Osteoblast (primary cell): ENCODE measurements around the gene WWC1. TPM values are rescaled to one million over a fixed set of nuclear protein-coding genes. Genes with fewer than 3 reads are reported as not detected.

ENCODE experiments used
- DNase-seq: peaks from one replicate; pipeline ENCODE4 v3.0.0; 2011; ENCODE audit warnings: low spot score, mixed read lengths; ENCODE audit not compliant: insufficient read length; ENCODE audit errors: missing footprints
- H2AFZ ChIP-seq: 2 replicates; pipeline ENCODE4 v1.6.0; 2011; ENCODE audit warnings: mild to moderate bottlenecking, low read length
- H3K27ac ChIP-seq: 2 replicates; pipeline ENCODE4 v1.5.1; 2011; ENCODE audit warnings: mild to moderate bottlenecking, low read depth, low read length, moderate library complexity
- H3K27me3 ChIP-seq: 2 replicates; pipeline ENCODE4 v1.6.0; 2012; ENCODE audit warnings: mild to moderate bottlenecking, control low read depth, inconsistent platforms, low read length, moderate library complexity; ENCODE audit not compliant: insufficient read depth
- H3K36me3 ChIP-seq: 2 replicates; pipeline ENCODE4 v1.5.1; 2011; ENCODE audit warnings: mild to moderate bottlenecking, low read length, control low read depth, moderate library complexity; ENCODE audit not compliant: insufficient read depth
- H3K4me1 ChIP-seq: 2 replicates; pipeline ENCODE4 v1.5.1; 2011; ENCODE audit warnings: mild to moderate bottlenecking, low read length, control low read depth, moderate library complexity; ENCODE audit not compliant: insufficient read depth
- H3K4me2 ChIP-seq: 2 replicates; pipeline ENCODE4 v1.6.0; 2011; ENCODE audit warnings: mild to moderate bottlenecking, low read length; ENCODE audit not compliant: insufficient read depth
- H3K4me3 ChIP-seq: fragments of 200-600 bp; sonication (generic); 3 replicates; pipeline ENCODE4 v1.5.1; 2012; ENCODE audit warnings: mild to moderate bottlenecking, low read length, inconsistent platforms; ENCODE audit not compliant: insufficient read depth
- H3K79me2 ChIP-seq: 2 replicates; pipeline ENCODE4 v1.6.0; 2012; ENCODE audit warnings: mild to moderate bottlenecking, low read length, control low read depth, inconsistent platforms; ENCODE audit not compliant: insufficient read depth
- H3K9me3 ChIP-seq: 2 replicates; pipeline ENCODE4 v1.5.1; 2011; ENCODE audit warnings: low read depth, low read length, control low read depth
- H4K20me1 ChIP-seq: 2 replicates; pipeline ENCODE4 v1.6.0; 2012; ENCODE audit warnings: mild to moderate bottlenecking, low read length, control low read depth; ENCODE audit not compliant: insufficient read depth
- total RNA-seq: library from RNA; depleted of rRNA; stranded (reverse); fragments of >200 nt; gene quantifications from 2 replicates; pipeline ENCODE4 v1.2.3, GENCODE V29; 2012
- TF ChIP-seq, protein P1 (sequence below): IDR thresholded peaks from 2 replicates; pipeline ENCODE4 v1.5.1; 2011; ENCODE audit warnings: mild to moderate bottlenecking, low read depth, low read length, moderate library complexity; ENCODE audit errors: extremely low read depth

Gene WWC1
- total RNA-seq, 1 donor = 1.4 TPM

DNA sequence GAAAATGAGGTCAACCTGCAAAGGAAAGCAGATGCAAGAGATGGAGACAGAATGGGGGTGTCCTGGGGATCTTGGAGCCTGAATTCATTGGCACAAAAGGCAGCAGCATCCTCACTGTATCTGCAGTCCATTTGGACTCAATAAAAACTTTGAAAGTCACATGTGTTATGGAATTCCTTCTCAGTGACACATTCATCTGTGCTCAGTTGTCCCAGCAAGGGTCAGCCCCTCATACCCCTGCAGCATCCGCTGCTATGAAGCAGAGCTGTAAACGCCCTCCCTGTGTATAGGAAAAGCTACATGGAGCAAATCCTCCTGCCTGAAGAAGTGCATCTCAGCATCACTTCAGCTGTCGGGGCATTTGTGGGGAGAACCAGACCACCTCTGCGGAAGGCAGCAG is 180.3 kb downstream of the WWC1 start:
- Histone ChIP-seq H3K27me3 (no peaks in the 10 kb centered on the region), H3K9me3 (no peaks in the 10 kb centered on the region), H3K4me1 (peaks cover 20% of the 10 kb centered on the region), H2AFZ (no peak overlapping the region), H3K79me2 (no peaks in the 10 kb centered on the region), H3K4me2 (peak overlapping the region; percentile 53), H3K36me3 (no peaks in the 10 kb centered on the region), H3K27ac (peak overlapping the region; percentile 3), H4K20me1 (no peaks in the 10 kb centered on the region), H3K4me3 (no peak overlapping the region)
- TF ChIP-seq, protein P1, sequence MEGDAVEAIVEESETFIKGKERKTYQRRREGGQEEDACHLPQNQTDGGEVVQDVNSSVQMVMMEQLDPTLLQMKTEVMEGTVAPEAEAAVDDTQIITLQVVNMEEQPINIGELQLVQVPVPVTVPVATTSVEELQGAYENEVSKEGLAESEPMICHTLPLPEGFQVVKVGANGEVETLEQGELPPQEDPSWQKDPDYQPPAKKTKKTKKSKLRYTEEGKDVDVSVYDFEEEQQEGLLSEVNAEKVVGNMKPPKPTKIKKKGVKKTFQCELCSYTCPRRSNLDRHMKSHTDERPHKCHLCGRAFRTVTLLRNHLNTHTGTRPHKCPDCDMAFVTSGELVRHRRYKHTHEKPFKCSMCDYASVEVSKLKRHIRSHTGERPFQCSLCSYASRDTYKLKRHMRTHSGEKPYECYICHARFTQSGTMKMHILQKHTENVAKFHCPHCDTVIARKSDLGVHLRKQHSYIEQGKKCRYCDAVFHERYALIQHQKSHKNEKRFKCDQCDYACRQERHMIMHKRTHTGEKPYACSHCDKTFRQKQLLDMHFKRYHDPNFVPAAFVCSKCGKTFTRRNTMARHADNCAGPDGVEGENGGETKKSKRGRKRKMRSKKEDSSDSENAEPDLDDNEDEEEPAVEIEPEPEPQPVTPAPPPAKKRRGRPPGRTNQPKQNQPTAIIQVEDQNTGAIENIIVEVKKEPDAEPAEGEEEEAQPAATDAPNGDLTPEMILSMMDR = no peak
- peak; percentile 35 for DNase-seq

DNA sequence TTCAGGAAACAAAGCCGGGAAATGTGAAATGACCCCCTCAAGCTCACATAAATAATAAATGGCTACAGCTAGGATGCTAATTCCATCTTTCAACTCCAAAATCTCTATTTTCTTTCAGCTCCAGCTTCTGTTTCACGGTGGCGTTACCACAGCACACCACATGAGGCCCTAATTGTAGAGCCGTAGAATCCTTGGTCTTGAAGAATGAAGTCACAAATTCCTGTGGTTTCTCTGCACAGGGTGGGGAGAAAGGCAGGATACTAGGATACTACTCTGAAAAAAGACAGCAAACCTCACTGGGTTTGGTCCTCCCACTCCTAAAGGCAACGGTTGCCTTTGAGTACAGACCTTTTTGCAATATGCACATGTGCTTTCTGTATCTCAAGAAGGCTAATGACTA is 180.9 kb downstream of the WWC1 start:
- peaks cover 26% of the 10 kb centered on the region for H3K4me1 ChIP-seq
- TF ChIP-seq, protein P1 = peak; percentile 52
- no peak overlapping the region for H2AFZ ChIP-seq
- no peaks in the 10 kb centered on the region for H3K79me2 ChIP-seq
- H3K36me3 ChIP-seq = no peaks in the 10 kb centered on the region
- peak overlapping the region; percentile 3 for H3K27ac ChIP-seq
- peak overlapping the region; percentile 53 for H3K4me2 ChIP-seq
- DNase-seq = peak; percentile 93
- no peaks in the 10 kb centered on the region for H3K9me3 ChIP-seq
- H3K27me3 ChIP-seq = no peaks in the 10 kb centered on the region
- H3K4me3 ChIP-seq = no peak overlapping the region
- no peaks in the 10 kb centered on the region for H4K20me1 ChIP-seq

DNA sequence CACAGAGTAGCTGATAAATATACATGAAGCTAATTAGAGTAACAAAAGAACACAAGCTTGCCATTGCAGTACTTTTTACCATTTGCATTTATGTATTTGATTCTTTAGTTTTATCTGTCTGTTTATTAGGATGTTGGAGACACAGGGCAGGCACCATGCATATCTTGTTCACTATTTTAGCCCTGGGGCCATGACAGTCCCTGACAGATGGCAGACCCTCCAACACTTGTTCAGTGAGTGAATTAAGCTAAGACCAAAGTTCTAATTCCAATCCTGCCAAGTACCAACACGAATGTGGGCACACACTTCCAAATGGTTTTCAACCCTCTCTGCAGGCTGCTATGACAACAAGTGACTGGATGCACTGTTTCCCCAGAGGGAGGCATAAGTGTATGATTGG is 182.9 kb downstream of the WWC1 start:
- Histone ChIP-seq H3K36me3 (no peaks in the 10 kb centered on the region), H3K27me3 (no peaks in the 10 kb centered on the region), H3K9me3 (no peaks in the 10 kb centered on the region), H3K4me1 (peaks cover 28% of the 10 kb centered on the region), H3K27ac (no peak overlapping the region), H4K20me1 (no peaks in the 10 kb centered on the region), H2AFZ (no peak overlapping the region), H3K4me2 (no peak overlapping the region), H3K79me2 (no peaks in the 10 kb centered on the region), H3K4me3 (no peak overlapping the region)
- no peak for DNase-seq
- TF ChIP-seq, protein P1 = no peak

DNA sequence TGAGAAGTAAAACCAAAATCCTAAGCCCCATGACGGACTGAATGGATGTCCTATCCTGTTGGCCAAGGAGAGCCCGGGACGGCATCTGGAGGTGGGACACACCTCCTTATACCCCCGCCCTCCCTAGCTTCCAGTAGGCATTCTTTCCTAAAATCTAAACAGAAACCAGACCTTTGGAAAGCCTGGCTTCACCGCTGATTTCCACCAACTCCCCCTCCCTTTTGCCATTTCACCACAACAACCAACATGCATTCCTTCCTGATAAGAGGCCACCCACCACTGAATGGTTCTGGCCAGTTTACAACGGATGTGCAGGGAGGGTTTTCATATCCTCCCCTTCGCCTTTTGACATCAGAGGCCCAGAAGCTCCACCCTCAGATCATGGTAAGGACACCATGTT is 185.6 kb downstream of the WWC1 start:
- DNase-seq = peak; percentile 75

More for the DNA sequence above, 185.6 kb downstream of the WWC1 start:
- H3K4me1 ChIP-seq = peaks cover 22% of the 10 kb centered on the region
- H3K36me3 ChIP-seq = no peaks in the 10 kb centered on the region
- TF ChIP-seq, protein P1 = no peak
- peak overlapping the region; percentile 16 for H2AFZ ChIP-seq
- H3K27ac ChIP-seq = peak overlapping the region; percentile 19
- no peaks in the 10 kb centered on the region for H4K20me1 ChIP-seq
- peak overlapping the region; percentile 81 for H3K4me2 ChIP-seq
- H3K4me3 ChIP-seq = peak overlapping the region; percentile 58
- no peaks in the 10 kb centered on the region for H3K9me3 ChIP-seq
- H3K27me3 ChIP-seq = no peaks in the 10 kb centered on the region
- no peaks in the 10 kb centered on the region for H3K79me2 ChIP-seq
